Amniotic epithelial cell (primary cell): ENCODE data around the gene HMGB4.

Experiments used
- DNase-seq: peaks from one replicate; pipeline ENCODE4 v3.0.0-alpha.2; 2010; ENCODE audit warnings: low read depth

HMGB4 gene

GRCh38 chr1:33848205-33848937 is 15.5 kb upstream of the HMGB4 start:
- DNase-seq = no peak

DNA sequence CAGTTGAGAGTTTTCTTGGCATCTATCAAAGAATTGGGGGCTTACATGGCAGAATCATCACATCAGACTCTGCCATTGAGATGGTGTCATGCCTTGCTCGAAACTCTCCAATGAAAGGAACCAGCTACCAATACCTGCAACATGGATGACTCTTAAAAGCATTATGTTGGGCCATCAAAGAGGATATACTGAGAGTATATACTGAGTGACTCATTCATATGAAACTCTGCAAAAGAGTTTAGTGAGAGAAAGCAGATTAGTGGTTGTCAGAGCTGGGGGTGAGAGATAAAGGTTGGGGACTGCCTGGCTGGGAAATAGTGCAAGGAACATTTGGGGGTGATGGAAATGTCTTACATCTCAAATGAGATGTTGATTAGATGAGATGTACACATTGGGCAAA is 14.7 kb upstream of the HMGB4 start:
- no peak for DNase-seq

- no peak for DNase-seq
These were observed 13.4 kb upstream of the HMGB4 start for GRCh38 chr1:33850481-33850880.

DNA sequence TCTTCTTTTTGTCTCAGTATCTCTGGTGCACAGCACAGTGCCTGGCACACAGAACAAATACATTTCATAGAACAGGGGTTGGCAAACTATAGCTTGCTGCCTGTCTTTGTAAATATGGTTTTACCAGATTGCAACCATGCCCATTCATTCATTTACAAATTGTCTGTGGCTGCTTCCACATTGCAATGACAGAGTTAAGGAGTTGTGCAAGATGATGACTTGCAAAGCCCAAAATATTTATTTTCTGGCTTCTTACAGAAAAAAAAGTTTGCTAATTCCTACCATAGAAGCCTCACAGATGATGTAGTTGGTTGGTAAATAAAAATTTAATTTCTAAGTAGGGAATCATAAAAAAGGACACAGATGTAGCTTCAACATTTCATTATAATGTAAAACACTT is 11.2 kb upstream of the HMGB4 start:
- DNase-seq = no peak

DNA sequence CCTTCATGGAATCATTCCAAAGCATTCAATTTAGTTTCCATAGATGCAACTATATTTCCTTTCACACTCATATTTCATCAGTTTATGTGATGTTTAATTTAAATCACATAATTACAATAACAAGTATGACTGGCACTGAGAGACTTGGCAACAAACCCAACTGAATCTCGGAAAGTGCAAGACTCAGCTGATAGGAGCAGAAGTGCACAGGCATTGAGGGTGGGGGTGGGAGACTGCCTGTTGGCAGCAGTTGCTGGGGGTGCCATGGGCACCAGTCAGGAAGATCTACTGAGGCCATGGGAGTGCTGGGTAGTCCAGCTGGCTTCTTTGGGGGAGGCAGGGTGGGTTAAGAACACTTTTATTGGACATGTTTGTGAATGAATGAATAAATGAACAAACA is 10.4 kb upstream of the HMGB4 start:
- no peak for DNase-seq

DNA sequence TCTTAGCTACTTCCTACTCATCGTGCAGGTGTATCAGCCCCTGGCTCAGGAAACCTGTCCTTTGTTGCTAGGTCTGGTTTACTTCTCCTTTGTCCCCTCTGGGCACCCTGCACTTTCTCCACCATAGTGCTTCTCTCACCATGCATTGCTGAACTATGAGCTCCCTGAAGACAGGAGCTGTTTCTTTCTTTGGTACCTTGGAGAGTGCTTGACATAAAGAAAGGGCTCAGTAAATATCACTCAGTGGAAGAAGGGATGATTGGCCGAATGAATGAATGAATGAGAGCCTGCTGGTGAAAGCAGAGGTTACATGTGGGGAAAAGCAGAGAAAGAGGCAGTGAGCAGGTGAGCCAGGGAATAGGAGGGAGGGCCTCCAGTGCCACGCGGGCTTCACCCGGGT is 9.8 kb upstream of the HMGB4 start:
- DNase-seq = no peak

DNA sequence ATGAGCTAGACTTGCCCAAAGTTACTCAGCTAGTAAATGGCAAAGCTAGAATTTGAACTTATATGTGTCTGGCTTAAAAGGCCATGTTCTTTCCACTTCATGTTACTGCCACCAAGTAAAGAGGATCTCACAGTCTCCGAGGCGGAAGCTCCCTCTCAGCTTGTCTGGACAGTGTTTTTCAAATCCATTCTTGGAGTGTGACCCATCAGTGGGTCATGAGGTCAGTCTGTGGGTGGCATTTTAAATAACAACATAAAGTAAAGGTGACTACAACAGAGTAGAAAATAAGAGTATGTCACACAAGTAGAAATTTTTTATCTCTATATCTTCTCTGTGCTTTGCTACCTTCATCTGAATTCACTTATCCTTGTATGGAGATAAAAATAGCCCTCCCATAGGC is 3.2 kb upstream of the HMGB4 start:
- DNase-seq = no peak

- DNase-seq = no peak
These were observed 846 bp downstream of the HMGB4 start for GRCh38 chr1:33864460-33865389.

GRCh38 chr1:33866281-33866680 is 2.4 kb downstream of the HMGB4 start:
- DNase-seq = no peak

- DNase-seq = no peak
These were observed 3.8 kb downstream of the HMGB4 start for GRCh38 chr1:33867684-33868083.

DNA sequence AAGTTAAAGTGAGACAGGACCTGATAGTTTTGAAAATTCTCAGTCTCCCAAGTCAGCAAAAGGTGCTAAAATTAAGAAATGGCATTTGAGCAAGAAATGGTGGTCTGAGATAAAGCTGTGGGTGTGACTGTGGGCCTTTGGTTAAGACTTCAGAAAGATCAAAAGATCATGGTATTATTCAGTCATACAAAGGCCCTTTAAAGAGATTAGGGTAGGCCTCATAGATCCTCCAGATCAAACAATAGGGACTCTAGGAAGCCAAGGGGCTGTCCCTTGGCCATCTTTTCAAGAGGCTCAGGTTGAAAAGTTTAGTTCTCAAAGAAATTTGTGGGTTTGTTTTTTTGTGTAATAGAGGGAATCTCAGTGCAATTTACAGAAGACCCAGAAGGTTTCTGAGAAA is 8.4 kb downstream of the HMGB4 start:
- DNase-seq = no peak

DNA sequence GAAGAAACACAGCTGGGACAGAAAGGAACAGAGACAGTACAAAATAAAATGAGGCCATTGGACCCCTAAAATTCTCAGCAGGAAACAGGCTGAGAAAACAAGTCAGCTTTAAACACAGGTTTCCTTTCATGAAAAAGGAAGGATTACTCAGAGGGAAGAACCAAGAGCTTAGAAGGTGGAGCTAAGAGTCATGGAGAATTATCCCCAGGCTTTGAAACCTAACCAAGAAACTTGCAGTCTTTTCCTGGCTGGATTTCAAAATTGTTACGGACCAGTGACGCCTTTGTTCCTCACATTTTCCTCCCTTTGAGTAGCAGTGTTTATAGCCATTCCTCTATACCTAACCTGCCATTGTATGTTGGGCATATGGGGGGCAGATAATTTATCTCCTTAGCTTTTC is 8.8 kb downstream of the HMGB4 start:
- no peak for DNase-seq

GRCh38 chr1:33874636-33875035 is 10.8 kb downstream of the HMGB4 start:
- DNase-seq = no peak

GRCh38 chr1:33875862-33876261 is 12.0 kb downstream of the HMGB4 start:
- DNase-seq = no peak

DNA sequence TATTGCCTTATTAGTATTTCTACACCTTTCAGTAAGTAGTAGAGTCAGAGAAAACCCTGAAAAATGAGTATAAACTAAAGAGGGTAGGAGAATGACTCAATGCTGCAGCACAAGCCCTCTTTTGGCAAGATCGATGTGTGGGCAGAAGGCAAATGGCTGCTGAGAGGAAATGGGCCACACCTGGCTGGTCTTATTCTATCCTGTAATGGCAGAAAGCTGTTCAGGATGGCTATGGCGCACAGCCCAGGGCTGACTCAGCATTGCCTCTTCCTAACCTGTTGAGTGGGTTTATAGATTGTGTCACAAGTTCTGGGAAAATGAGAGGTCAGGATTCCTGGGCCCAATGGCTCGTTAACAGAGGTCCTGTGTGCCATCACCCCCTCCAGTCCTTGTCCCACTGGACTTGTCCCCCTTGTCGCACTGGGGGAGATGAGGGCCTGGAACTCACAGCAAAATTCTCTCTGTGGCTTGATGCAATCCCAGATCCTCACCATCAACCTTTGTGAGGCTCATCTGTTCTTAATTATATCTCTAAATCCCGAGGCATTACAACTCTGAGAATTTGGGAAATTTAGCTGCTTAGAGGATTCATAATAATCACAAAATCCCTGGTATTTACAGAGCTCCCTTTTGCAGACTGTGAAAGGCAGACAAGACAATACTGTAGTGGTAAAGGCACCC is 13.2 kb downstream of the HMGB4 start:
- DNase-seq = no peak

- no peak for DNase-seq
These were observed 14.5 kb downstream of the HMGB4 start for GRCh38 chr1:33878392-33878791.

GRCh38 chr1:33880305-33880704 is 16.4 kb downstream of the HMGB4 start:
- no peak for DNase-seq

DNA sequence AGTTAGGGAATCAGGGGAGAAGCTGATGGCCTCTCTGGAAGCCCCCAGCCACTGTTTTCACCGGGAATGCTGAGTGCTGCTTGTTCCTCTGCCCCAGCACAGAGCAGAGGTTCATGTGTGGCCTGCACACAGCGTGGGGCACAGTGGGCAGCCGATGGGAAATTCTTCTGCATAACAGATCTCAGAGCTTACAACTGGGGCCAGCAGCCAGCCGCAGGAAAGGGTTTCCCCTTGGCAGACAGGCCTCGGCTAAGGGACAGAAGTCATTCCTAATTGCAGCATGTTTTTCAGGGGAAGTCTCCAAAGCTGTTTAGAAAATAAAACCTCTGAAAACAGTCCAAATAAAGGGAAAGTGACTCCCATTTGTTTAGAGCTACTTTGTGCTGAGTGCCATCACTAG is 22.6 kb downstream of the HMGB4 start:
- DNase-seq = no peak

DNA sequence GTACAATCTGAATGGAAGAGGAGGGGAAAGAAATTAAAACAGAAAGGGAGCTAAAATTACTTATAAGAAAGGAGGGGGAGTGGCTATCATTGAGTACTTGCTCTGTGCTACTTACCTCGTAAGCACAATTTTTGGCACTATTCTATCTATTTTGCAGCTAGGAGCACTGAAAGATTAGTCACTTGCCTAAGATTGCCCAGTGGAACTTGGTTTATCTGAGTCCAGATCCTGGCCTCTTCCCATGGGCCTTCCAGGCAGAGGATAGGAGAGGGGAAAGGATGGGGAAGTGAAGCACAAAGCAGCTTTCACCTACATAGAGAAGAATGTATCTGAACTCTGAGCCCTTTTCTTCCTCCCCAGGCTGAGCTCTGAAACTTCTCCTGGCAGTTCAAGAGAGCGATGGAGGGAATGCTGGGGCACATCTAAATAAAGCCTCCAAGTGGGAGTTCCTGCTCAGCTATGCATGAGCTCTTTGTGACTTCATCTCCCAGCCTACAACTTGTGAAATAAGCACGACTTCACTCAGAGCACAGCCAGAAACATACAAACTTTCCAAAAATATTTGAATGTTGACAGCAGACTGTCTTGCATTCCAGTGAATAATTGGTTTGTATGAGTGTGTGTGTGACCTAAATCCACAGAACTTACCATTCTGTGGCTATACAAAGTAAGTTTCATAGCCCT is 29.4 kb downstream of the HMGB4 start:
- no peak for DNase-seq

- no peak for DNase-seq
These were observed 31.5 kb downstream of the HMGB4 start for GRCh38 chr1:33895396-33895795.

DNA sequence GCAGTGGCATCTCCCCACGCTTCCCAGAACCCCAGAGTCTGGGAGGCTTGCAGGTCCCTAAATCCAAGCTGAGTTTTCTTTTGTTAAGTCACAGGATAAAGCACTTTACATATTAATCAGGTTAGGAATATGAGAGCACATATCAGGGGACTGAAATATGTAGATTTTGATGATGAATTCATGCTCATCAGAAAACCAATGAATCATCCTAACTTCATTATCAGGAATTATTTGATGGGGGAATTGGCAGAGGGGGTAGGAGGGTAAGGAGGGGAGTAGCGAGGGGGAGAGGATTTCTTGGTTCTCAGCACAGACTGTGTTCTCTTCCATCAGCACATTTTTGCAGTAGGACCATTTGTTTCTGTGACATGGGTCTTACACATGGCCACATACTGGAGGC is 32.1 kb downstream of the HMGB4 start:
- no peak for DNase-seq

DNA sequence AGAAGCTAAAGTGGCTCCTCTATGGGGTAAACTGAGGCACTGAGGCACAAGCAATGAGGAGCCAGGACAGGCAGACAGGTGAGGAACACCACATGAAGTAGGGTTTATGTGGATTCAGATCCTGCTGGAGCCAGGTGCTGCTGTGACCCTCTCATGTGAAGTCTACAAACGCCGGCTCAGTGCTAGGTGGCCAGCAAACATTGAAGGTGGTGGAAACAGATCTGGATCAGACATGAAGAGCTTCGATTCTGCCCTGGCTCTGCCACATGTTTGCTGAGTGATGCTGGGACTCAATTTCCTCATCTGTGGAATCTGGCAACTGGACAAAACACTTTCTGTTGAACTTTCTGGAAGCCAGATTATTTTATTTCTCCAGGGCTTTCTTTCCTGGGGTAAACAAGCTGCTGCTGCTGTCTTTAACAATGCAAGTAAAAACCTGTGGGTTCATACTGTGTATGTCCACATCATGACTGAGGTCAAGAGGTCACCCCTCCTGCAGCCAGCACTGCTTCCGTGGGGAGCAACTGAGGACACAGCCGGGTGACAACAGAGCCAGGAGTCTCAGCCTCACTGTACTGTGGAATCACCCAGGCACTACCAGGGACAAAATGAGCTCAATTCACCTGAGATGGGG is 33.3 kb downstream of the HMGB4 start:
- no peak for DNase-seq
